Gastrocnemius medialis (tissue), 4 donors: ENCODE data around the gene MFSD6L. TPM values are rescaled to one million over a fixed set of nuclear protein-coding genes. Genes with fewer than 3 reads are reported as not detected.

Experiments used
- ATAC-seq, 2 donors: fragments of 150-250 bp; one replicate each; pipeline ENCODE4 v1.9.1; 2016
- DNase-seq, 2 donors: peaks; one replicate each; pipeline ENCODE4 v3.0.0-alpha.2; 2019
- H3K27ac ChIP-seq, 4 donors: fragments of 200-600 bp; sonication (generic); 1 replicate in 1 of 4; 2 replicates in 3 of 4; pipeline ENCODE4 v1.5.1; 2016 to 2018; ENCODE audit warnings: mild to moderate bottlenecking in 2 of 4, moderate library complexity in 1 of 4
- H3K27me3 ChIP-seq, 3 donors: fragments of 200-600 bp; sonication (generic) in 2 of 3; 1 replicate in 1 of 3; 2 replicates in 2 of 3; pipeline versions ENCODE4 v1.5.1 to v1.6.0; 2016 to 2019; ENCODE audit warnings: mild to moderate bottlenecking in 1 of 3, moderate library complexity in 1 of 3
- H3K36me3 ChIP-seq, 2 donors: fragments of 200-600 bp; sonication (generic) in 1 of 2; one replicate each; pipeline ENCODE4 v1.5.1; 2017 to 2018
- H3K4me1 ChIP-seq, 2 donors: fragments of 200-600 bp; sonication (generic) in 1 of 2; one replicate each; pipeline ENCODE4 v1.5.1; 2016 to 2017; ENCODE audit warnings: mild to moderate bottlenecking in 2 of 2
- H3K4me3 ChIP-seq, 4 donors: fragments of 200-600 bp; sonication (generic) in 3 of 4; 1 replicate in 1 of 4; 2 replicates in 3 of 4; pipeline ENCODE4 v1.5.1; 2016 to 2019; ENCODE audit warnings: mild to moderate bottlenecking in 2 of 4
- H3K9me3 ChIP-seq, 3 donors: fragments of 200-600 bp; sonication (generic) in 2 of 3; 1 replicate in 1 of 3; 2 replicates in 2 of 3; pipeline ENCODE4 v1.5.1; 2016 to 2019
- POLR2A ChIP-seq, 2 donors: fragments of 450-650 bp; IDR thresholded peaks; one replicate each; pipeline ENCODE4 v1.6.1; 2017; ENCODE audit warnings: antibody characterized with exemption in 2 of 2, mild to moderate bottlenecking in 2 of 2, moderate library complexity in 2 of 2
- in situ Hi-C, 4 donors: fragments of 200-750 bp; cut with MboI; loops; one replicate each; pipeline versions ENCODE4 v1.15.0 to v1.8.0; 2017; ENCODE audit warnings: low sequenced_read_pairs in 4 of 4
- intact Hi-C: fragments of 100-400 bp; cut with DNase I; formaldehyde crosslinking; loops from one replicate; pipeline ENCODE4 v1.15.1; 2023; ENCODE audit warnings: low total_unique reads
- total RNA-seq, 4 donors: library from RNA; depleted of rRNA; stranded (reverse); fragments of >200 nt; gene quantifications; one replicate each; pipeline versions ENCODE4 v1.1.0 to v1.2.3, GENCODE V29; 2016
- TF ChIP-seq, protein P1 (sequence below), 5 experiments: fragments of 450-650 bp in 3 of 5; fragments of 200-600 bp in 2 of 5; sonication (generic) in 2 of 5; IDR thresholded peaks in 4 of 5; conservative IDR thresholded peaks in 1 of 5; 1 replicate in 4 of 5; 2 replicates in 1 of 5; pipeline ENCODE4 v1.5.1; 2016 to 2019; ENCODE audit warnings: antibody characterized with exemption in 5 of 5, mild to moderate bottlenecking in 3 of 5, moderate library complexity in 3 of 5

Gene MFSD6L
- total RNA-seq, 4 donors from 2014 or later = not detected

DNA sequence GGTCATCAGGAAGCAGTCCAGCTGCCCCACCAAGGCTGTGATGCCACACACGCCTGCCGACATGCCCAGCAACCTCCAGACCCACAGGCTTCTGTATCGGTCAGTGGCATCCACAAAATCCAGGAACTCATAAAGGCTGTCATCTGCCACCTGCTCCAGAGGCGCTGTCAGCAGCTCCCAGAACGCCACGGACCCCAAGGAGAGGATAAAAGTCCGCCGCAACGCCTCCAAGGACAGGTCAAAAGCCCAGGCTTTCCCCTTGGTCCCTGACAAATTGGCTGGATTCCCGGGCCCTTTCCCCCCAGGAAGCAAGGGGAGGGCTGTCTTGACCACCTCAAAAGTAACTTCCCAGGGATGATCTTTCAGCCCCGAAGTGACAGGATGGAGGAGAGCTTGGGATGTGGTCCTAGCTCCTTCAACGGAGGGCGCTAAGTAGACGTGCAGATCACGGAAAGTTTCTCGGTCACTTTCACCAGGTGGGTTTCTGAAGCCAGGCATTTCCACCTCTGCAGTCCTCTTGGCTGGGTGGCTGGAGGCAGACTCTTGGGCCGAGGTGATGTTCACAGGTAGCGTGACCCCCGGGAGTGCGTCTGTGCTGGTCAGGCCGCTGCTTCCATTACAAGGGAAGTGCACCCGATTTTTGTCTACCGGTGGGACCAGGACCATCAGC, 854 bp downstream of the MFSD6L start:
- DNase-seq = no peak
- TF ChIP-seq, protein P1, sequence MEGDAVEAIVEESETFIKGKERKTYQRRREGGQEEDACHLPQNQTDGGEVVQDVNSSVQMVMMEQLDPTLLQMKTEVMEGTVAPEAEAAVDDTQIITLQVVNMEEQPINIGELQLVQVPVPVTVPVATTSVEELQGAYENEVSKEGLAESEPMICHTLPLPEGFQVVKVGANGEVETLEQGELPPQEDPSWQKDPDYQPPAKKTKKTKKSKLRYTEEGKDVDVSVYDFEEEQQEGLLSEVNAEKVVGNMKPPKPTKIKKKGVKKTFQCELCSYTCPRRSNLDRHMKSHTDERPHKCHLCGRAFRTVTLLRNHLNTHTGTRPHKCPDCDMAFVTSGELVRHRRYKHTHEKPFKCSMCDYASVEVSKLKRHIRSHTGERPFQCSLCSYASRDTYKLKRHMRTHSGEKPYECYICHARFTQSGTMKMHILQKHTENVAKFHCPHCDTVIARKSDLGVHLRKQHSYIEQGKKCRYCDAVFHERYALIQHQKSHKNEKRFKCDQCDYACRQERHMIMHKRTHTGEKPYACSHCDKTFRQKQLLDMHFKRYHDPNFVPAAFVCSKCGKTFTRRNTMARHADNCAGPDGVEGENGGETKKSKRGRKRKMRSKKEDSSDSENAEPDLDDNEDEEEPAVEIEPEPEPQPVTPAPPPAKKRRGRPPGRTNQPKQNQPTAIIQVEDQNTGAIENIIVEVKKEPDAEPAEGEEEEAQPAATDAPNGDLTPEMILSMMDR (IDR thresholded peaks at IDR 0.05 in 4 of 5, conservative IDR thresholded peaks at IDR 0.05 in 1 of 5) = no peak
- no peak for TF ChIP-seq POLR2A (IDR thresholded peaks at IDR 0.05)

DNA sequence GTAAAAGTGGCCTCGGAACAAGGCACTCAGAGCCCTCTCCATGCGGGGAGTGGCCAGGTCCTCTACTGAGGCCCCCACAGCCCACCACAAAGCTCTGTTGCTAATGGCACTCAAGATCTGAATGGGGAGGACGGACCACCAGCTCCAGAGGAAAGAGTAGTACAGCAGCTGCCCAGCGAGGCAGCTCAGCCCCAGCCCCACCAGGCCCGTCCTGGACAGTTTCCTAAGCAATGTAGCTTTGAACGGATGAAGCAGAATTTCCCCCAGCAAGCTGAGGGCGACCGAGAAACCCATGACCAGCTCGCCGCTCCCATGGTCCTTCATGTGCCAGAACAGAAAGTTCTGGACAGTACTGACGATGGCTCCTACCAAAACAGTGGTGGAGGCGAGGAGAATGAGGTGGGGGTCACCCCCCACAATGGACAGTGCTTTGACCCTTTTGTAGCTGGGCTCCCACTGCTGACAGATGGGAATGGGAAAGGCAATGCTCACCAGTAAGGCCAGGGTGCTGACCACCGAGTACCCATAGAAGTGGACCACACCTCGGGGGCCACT, 1.5 kb downstream of the MFSD6L start:
- Histone ChIP-seq H3K27ac (no peak overlapping the region), H3K9me3 (no peaks in the 10 kb centered on the region), H3K27me3 (peaks cover 11 to 15% (median 15%) of the 10 kb centered on the region in 3 donors), H3K36me3 (no peaks in the 10 kb centered on the region), H3K4me3 (no peak overlapping the region), H3K4me1 (no peaks in the 10 kb centered on the region)
- in situ Hi-C loops = no loop called here
- no peak for ATAC-seq
- intact Hi-C loops = no loop called here
- no peak for TF ChIP-seq POLR2A (IDR thresholded peaks at IDR 0.05)
- TF ChIP-seq, protein P1 (IDR thresholded peaks at IDR 0.05 in 4 of 5, conservative IDR thresholded peaks at IDR 0.05 in 1 of 5) = no peak
- DNase-seq = no peak

More for the DNA sequence above, 854 bp downstream of the MFSD6L start:
- ATAC-seq = no peak
- no peak overlapping the region for H3K27ac ChIP-seq
- no peak overlapping the region for H3K4me3 ChIP-seq
- H3K36me3 ChIP-seq = no peaks in the 10 kb centered on the region
- peaks cover 11 to 15% (median 15%) of the 10 kb centered on the region in 3 donors for H3K27me3 ChIP-seq
- no peaks in the 10 kb centered on the region for H3K9me3 ChIP-seq
- no peaks in the 10 kb centered on the region for H3K4me1 ChIP-seq
- intact Hi-C loops = no loop called here
- in situ Hi-C loops = no loop called here

DNA sequence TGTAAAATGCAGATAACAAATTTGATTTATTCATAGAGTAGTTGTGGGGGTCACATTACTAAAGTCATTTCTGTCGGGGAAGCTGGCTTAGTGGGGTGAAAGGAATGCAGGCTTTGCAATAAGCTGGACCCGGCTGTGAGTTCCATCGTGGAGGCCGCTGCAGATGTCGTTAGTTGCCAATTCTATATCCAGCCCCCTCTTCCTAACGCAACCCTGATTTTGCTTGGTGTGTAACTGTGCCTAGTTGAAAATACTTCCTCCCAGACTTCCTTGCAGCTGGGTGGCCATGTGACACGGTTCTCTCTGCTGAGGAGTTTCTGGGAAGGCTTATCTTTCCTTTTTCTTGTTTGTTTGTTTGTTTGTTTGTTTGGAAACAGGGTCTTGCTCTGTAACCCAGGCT, 4.5 kb downstream of the MFSD6L start:
- in situ Hi-C loops (no loop called here), intact Hi-C loops (no loop called here)
- H3K27me3 ChIP-seq = peaks cover 6 to 11% (median 9%) of the 10 kb centered on the region in 3 donors
- H3K4me1 ChIP-seq = no peaks in the 10 kb centered on the region
- no peaks in the 10 kb centered on the region for H3K9me3 ChIP-seq
- no peaks in the 10 kb centered on the region for H3K36me3 ChIP-seq
- no peak overlapping the region for H3K27ac ChIP-seq
- no peak for TF ChIP-seq POLR2A (IDR thresholded peaks at IDR 0.05)
- TF ChIP-seq, protein P1 (IDR thresholded peaks at IDR 0.05 in 4 of 5, conservative IDR thresholded peaks at IDR 0.05 in 1 of 5) = no peak
- ATAC-seq = no peak
- no peak for DNase-seq
- no peak overlapping the region for H3K4me3 ChIP-seq

DNA sequence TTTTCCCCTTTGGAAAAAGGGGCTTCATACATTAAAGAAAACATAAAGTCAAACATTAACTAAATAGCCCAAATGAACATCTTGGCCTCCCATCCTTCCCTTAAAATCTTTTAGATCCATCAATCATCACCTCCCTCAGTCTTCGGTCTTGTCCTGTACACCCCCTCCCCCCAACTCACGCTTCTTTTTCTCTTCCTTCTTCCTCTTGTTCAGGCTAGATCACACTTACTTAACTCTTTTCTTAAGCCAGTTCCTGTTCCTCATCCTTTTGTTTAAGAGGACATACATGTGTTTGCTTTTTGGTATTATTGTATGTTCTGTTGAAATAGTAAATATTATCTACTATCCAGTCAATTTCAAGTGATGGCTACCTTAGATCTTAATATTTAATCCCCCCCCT, 5.5 kb downstream of the MFSD6L start:
- intact Hi-C loops = no loop called here
- no peaks in the 10 kb centered on the region for H3K9me3 ChIP-seq
- no peaks in the 10 kb centered on the region for H3K4me1 ChIP-seq
- no peak overlapping the region for H3K4me3 ChIP-seq
- ATAC-seq (no peak), DNase-seq (no peak)
- in situ Hi-C loops = no loop called here
- H3K27ac ChIP-seq = no peak overlapping the region
- no peaks in the 10 kb centered on the region for H3K36me3 ChIP-seq
- TF ChIP-seq, protein P1 (IDR thresholded peaks at IDR 0.05 in 4 of 5, conservative IDR thresholded peaks at IDR 0.05 in 1 of 5) = no peak
- no peak for TF ChIP-seq POLR2A (IDR thresholded peaks at IDR 0.05)
- H3K27me3 ChIP-seq = peaks cover 3 to 7% (median 5%) of the 10 kb centered on the region in 3 donors
